ENCODE data around the gene ITIH2.

- TF ChIP-seq, protein P1, sequence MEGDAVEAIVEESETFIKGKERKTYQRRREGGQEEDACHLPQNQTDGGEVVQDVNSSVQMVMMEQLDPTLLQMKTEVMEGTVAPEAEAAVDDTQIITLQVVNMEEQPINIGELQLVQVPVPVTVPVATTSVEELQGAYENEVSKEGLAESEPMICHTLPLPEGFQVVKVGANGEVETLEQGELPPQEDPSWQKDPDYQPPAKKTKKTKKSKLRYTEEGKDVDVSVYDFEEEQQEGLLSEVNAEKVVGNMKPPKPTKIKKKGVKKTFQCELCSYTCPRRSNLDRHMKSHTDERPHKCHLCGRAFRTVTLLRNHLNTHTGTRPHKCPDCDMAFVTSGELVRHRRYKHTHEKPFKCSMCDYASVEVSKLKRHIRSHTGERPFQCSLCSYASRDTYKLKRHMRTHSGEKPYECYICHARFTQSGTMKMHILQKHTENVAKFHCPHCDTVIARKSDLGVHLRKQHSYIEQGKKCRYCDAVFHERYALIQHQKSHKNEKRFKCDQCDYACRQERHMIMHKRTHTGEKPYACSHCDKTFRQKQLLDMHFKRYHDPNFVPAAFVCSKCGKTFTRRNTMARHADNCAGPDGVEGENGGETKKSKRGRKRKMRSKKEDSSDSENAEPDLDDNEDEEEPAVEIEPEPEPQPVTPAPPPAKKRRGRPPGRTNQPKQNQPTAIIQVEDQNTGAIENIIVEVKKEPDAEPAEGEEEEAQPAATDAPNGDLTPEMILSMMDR (IDR thresholded peaks at IDR 0.05; ENCODE audit: low read length) = no peak
- TF ChIP-seq EZH2phosphoT487 (IDR thresholded peaks at IDR 0.05; ENCODE audit: low read length) = no peak
Measured at GRCh38 chr10:7787857-7788638, 84.9 kb downstream of the ITIH2 start, which contains the start of the genes ATP5F1C and KIN.
